HUDEP-2 (cell line): Measurements from ENCODE around the gene AGPAT2.
A peak's percentile ranks its signal among the peaks of the same experiment; 100 is the strongest.

Source experiments
- DNase-seq, 76 experiments: peaks; one replicate each; lab custom pipeline; 2025; ENCODE audit not compliant: unreplicated experiment in 76 of 76; lab: John Stamatoyannopoulos, UW

Gene AGPAT2

GRCh38 chr9:136629879-136630661, 57.2 kb downstream of the AGPAT2 start:
- DNase-seq, result peak in 8 of 76 experiments; percentile 4 to 21 (median 12)

GRCh38 chr9:136629001-136629878, 58.0 kb downstream of the AGPAT2 start:
- no peak for DNase-seq

- DNase-seq, result no peak
Observed at GRCh38 chr9:136628268-136628667, 59.0 kb downstream of the AGPAT2 start.

GRCh38 chr9:136627703-136628102, 59.6 kb downstream of the AGPAT2 start:
- DNase-seq, result no peak

- DNase-seq, result no peak
Observed at GRCh38 chr9:136626740-136627642, 60.3 kb downstream of the AGPAT2 start.

- DNase-seq, result no peak
Observed at GRCh38 chr9:136626066-136626725, 61.1 kb downstream of the AGPAT2 start.

GRCh38 chr9:136625101-136626065, 61.9 kb downstream of the AGPAT2 start:
- DNase-seq, result no peak

GRCh38 chr9:136624184-136624951, 62.9 kb downstream of the AGPAT2 start:
- no peak for DNase-seq

GRCh38 chr9:136623842-136624183, 63.4 kb downstream of the AGPAT2 start:
- no peak for DNase-seq
